GM12878 (cell line): ENCODE measurements around the gene GRIK3. TPM values are rescaled to one million over a fixed set of nuclear protein-coding genes. Genes with fewer than 3 reads are reported as not detected.

Experiments used
- ATAC-seq: fragments of 200-7000 bp; cut with Tn5 transposase; 3 replicates; pipeline ENCODE4 v1.9.1; 2020; ENCODE audit warnings: mild to moderate bottlenecking, moderate library complexity
- BruUV-seq: library from RNA; stranded (reverse); fragments of 400-500 nt; replicated peaks from 2 replicates; lab custom pipeline; 2021; lab: Mats Ljungman, UMichigan
- CTCF ChIA-PET: fragments of 300-600 bp; sonication (Branson Sonifier 250); formaldehyde crosslinking; extraction: SDS; loops from one replicate; lab custom pipeline; 2021; ENCODE audit warnings: inconsistent platforms; lab: Yijun Ruan, JAX
- POLR2A ChIA-PET: fragments of 350-600 bp; formaldehyde crosslinking; extraction: SDS; loops from one replicate; lab custom pipeline; 2021; ENCODE audit warnings: inconsistent platforms; lab: Charles Lee
- RAD21 ChIA-PET: fragments of 300-600 bp; sonication (Branson Sonifier 250); formaldehyde crosslinking; loops from one replicate; lab custom pipeline; 2023; ENCODE audit warnings: antibody characterized with exemption; ENCODE audit not compliant: unreplicated experiment; lab: Charles Lee
- SMC1A ChIA-PET: fragments of 300-600 bp; sonication (Branson Sonifier 250); formaldehyde crosslinking; loops from one replicate; lab custom pipeline; 2023; ENCODE audit not compliant: unreplicated experiment, uncharacterized antibody; lab: Charles Lee
- DNase-seq: peaks from one replicate; pipeline ENCODE4 v3.0.0-alpha.2; 2011; ENCODE audit warnings: low read depth, low spot score
- FAIRE-seq: peaks from 3 replicates; lab custom pipeline; 2011; peaks lifted over from hg19 to GRCh38; lab: Jason Lieb, UNC
- H2AFZ ChIP-seq: 2 replicates; pipeline ENCODE4 v1.6.0; 2011; ENCODE audit warnings: low read depth, low read length, control low read depth; ENCODE audit not compliant: control insufficient read depth
- H3K27ac ChIP-seq: 2 replicates; pipeline ENCODE4 v1.5.1; 2011; ENCODE audit warnings: control low read depth; ENCODE audit not compliant: control insufficient read depth, insufficient read depth
- H3K27me3 ChIP-seq, 2 experiments: replicated peaks in 1 of 2; 2 replicates each; pipeline versions ENCODE4 v1.6.0 to v1.6.1; 2011; ENCODE audit warnings: low read length in 1 of 2; ENCODE audit not compliant: control insufficient read depth in 2 of 2, insufficient read depth in 2 of 2
- H3K36me3 ChIP-seq, 2 experiments: 2 replicates each; pipeline ENCODE4 v1.5.1; 2011; ENCODE audit warnings: low read length in 1 of 2; ENCODE audit not compliant: control insufficient read depth in 2 of 2, insufficient read depth in 2 of 2
- H3K4me1 ChIP-seq: 2 replicates; pipeline ENCODE4 v1.6.1; 2011; ENCODE audit warnings: mild to moderate bottlenecking, low read length, moderate library complexity, mixed read lengths; ENCODE audit not compliant: control insufficient read depth, insufficient read depth
- H3K4me2 ChIP-seq: 2 replicates; pipeline ENCODE4 v1.6.0; 2011; ENCODE audit warnings: control low read depth; ENCODE audit not compliant: control insufficient read depth, insufficient read depth
- H3K4me3 ChIP-seq: fragments of 200-600 bp; sonication (generic); 2 replicates; pipeline ENCODE4 v1.5.1; 2016
- H3K79me2 ChIP-seq: 2 replicates; pipeline ENCODE4 v1.6.0; 2011; ENCODE audit warnings: low read length; ENCODE audit not compliant: control insufficient read depth, insufficient read depth
- H3K9ac ChIP-seq: 2 replicates; pipeline ENCODE4 v1.8.0; 2011; ENCODE audit warnings: low read length, control low read depth, mixed read lengths; ENCODE audit not compliant: control insufficient read depth, insufficient read depth
- H3K9me3 ChIP-seq: replicated peaks from 3 replicates; pipeline ENCODE4 v1.5.1; 2011; ENCODE audit warnings: mild to moderate bottlenecking, low read length; ENCODE audit not compliant: control insufficient read depth, insufficient read depth
- H4K20me1 ChIP-seq: 2 replicates; pipeline ENCODE4 v1.6.0; 2011; ENCODE audit not compliant: control insufficient read depth, insufficient read depth
- CHD2 ChIP-seq: IDR thresholded peaks from 2 replicates; pipeline ENCODE4 v1.6.1; 2011; ENCODE audit warnings: low read depth, low read length, improper control_type of control experiment, borderline replicate concordance
- DPF2 ChIP-seq: fragments of 450-650 bp; IDR thresholded peaks from 2 replicates; pipeline ENCODE4 v1.6.1; 2017; ENCODE audit warnings: mild to moderate bottlenecking
- GATAD2B ChIP-seq: fragments of 450-650 bp; conservative IDR thresholded peaks from 2 replicates; pipeline ENCODE4 v1.6.1; 2017; ENCODE audit warnings: low read depth, mild to moderate bottlenecking, moderate library complexity
- HCFC1 ChIP-seq: fragments of 150-350 bp; IDR thresholded peaks from 2 replicates; pipeline ENCODE4 v1.6.1; 2014; ENCODE audit warnings: low read length
- KAT2A ChIP-seq: conservative IDR thresholded peaks from 2 replicates; pipeline ENCODE4 v1.6.1; 2011; ENCODE audit warnings: low read depth, low read length; ENCODE audit not compliant: control insufficient read depth
- RCOR1 ChIP-seq: conservative IDR thresholded peaks from 2 replicates; pipeline ENCODE4 v1.6.1; 2012; ENCODE audit warnings: low read depth, low read length, improper control_type of control experiment
- RFX5 ChIP-seq: IDR thresholded peaks from 2 replicates; pipeline ENCODE4 v1.6.1; 2011; ENCODE audit warnings: low read depth, low read length, improper control_type of control experiment
- SIN3A ChIP-seq: IDR thresholded peaks from 2 replicates; pipeline ENCODE4 v1.6.1; 2012; ENCODE audit warnings: low read depth, low read length, improper control_type of control experiment
- WGBS: methylation state at CpG from one replicate; pipeline ENCODE4 v1.1.6; 2016; ENCODE audit warnings: low lambda C conversion rate; ENCODE audit not compliant: insufficient replicate concordance, insufficient coverage; ENCODE audit errors: missing lambda C conversion rate; 5-methylcytosine and 5-hydroxymethylcytosine counted together
- in situ Hi-C: fragments of 300-500 bp; cut with MboI; formaldehyde crosslinking; loops from 9 replicates; pipeline ENCODE4 v1.14.3; 2018; ENCODE audit warnings: mixed read lengths
- intact Hi-C: fragments of 100-400 bp; cut with micrococcal nuclease; formaldehyde crosslinking; loops from one replicate; pipeline ENCODE4 v1.14.2; 2022; ENCODE audit not compliant: unreplicated experiment
- polyA plus RNA-seq, 11 experiments: library from polyadenylated mRNA; depleted of rRNA in 4 of 11; unstranded in 6 of 11; stranded (reverse) in 5 of 11; fragments of >200 nt; fragmentation: Nextera tagmentation in 4 of 11; fragmentation: Illumina TruSeq in 1 of 11; extraction: Ambion mirVana in 4 of 11; extraction: Trizol in 1 of 11; gene quantifications; 1 replicate in 1 of 11; 2 replicates in 10 of 11; pipeline versions ENCODE4 v1.2.1 to v1.2.3, GENCODE V29; 2011 to 2016; ENCODE audit warnings: inconsistent platforms in 2 of 11, missing spikeins in 2 of 11, low read depth in 1 of 11
- total RNA-seq, 4 experiments: library from RNA; depleted of rRNA in 3 of 4; stranded (reverse); fragments of >200 nt in 3 of 4; fragmentation: Illumina TruSeq in 1 of 4; extraction: Trizol in 1 of 4; gene quantifications; 2 replicates each; pipeline versions ENCODE4 v1.2.1 to v1.2.3, GENCODE V29; 2013 to 2021
- TF ChIP-seq, protein P1 (sequence below): fragments of 450-650 bp; IDR thresholded peaks from 2 replicates; pipeline ENCODE4 v1.6.1; 2016; ENCODE audit warnings: mild to moderate bottlenecking
- TF ChIP-seq, protein P2 (sequence below): fragments of 450-650 bp; IDR thresholded peaks from 2 replicates; pipeline ENCODE4 v1.6.1; 2014; ENCODE audit warnings: mild to moderate bottlenecking
- TF ChIP-seq, protein P3 (sequence below): IDR thresholded peaks from 2 replicates; pipeline ENCODE4 v1.6.1; 2012; ENCODE audit warnings: low read depth, low read length, improper control_type of control experiment
- TF ChIP-seq, protein P4 (sequence below): fragments of 450-650 bp; IDR thresholded peaks from 2 replicates; pipeline ENCODE4 v1.6.1; 2017; ENCODE audit warnings: antibody characterized with exemption, mild to moderate bottlenecking, moderate library complexity

The GRIK3 gene
- total and polyA plus RNA-seq, 10 of the 15 experiments (the other 5 are each of a cell fraction or from before 2014, with no cell fraction given): not detected

GRCh38 chr1:36965275-36966159, 68.8 kb downstream of the GRIK3 start:
- ATAC-seq: no peak
- WGBS: 35% methylated on average over 11 of the region's 11 CpGs
- TF ChIP-seq RCOR1: no peak
- TF ChIP-seq, protein P1, sequence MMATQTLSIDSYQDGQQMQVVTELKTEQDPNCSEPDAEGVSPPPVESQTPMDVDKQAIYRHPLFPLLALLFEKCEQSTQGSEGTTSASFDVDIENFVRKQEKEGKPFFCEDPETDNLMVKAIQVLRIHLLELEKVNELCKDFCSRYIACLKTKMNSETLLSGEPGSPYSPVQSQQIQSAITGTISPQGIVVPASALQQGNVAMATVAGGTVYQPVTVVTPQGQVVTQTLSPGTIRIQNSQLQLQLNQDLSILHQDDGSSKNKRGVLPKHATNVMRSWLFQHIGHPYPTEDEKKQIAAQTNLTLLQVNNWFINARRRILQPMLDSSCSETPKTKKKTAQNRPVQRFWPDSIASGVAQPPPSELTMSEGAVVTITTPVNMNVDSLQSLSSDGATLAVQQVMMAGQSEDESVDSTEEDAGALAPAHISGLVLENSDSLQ: no peak
- TF ChIP-seq, protein P2, sequence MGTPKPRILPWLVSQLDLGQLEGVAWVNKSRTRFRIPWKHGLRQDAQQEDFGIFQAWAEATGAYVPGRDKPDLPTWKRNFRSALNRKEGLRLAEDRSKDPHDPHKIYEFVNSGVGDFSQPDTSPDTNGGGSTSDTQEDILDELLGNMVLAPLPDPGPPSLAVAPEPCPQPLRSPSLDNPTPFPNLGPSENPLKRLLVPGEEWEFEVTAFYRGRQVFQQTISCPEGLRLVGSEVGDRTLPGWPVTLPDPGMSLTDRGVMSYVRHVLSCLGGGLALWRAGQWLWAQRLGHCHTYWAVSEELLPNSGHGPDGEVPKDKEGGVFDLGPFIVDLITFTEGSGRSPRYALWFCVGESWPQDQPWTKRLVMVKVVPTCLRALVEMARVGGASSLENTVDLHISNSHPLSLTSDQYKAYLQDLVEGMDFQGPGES: no peak
- TF ChIP-seq SIN3A: no peak
- no peak for TF ChIP-seq CHD2
- no peak for TF ChIP-seq HCFC1
- TF ChIP-seq, protein P3, sequence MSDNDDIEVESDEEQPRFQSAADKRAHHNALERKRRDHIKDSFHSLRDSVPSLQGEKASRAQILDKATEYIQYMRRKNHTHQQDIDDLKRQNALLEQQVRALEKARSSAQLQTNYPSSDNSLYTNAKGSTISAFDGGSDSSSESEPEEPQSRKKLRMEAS: no peak
- no peak for TF ChIP-seq RFX5
- TF ChIP-seq, protein P4, sequence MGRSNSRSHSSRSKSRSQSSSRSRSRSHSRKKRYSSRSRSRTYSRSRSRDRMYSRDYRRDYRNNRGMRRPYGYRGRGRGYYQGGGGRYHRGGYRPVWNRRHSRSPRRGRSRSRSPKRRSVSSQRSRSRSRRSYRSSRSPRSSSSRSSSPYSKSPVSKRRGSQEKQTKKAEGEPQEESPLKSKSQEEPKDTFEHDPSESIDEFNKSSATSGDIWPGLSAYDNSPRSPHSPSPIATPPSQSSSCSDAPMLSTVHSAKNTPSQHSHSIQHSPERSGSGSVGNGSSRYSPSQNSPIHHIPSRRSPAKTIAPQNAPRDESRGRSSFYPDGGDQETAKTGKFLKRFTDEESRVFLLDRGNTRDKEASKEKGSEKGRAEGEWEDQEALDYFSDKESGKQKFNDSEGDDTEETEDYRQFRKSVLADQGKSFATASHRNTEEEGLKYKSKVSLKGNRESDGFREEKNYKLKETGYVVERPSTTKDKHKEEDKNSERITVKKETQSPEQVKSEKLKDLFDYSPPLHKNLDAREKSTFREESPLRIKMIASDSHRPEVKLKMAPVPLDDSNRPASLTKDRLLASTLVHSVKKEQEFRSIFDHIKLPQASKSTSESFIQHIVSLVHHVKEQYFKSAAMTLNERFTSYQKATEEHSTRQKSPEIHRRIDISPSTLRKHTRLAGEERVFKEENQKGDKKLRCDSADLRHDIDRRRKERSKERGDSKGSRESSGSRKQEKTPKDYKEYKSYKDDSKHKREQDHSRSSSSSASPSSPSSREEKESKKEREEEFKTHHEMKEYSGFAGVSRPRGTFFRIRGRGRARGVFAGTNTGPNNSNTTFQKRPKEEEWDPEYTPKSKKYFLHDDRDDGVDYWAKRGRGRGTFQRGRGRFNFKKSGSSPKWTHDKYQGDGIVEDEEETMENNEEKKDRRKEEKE: no peak
- no peak for TF ChIP-seq GATAD2B
- no peak for TF ChIP-seq DPF2
- no peak for TF ChIP-seq KAT2A
- TF ChIP-seq, all 136 proteins: peak for 0
- Histone ChIP-seq H3K27me3 (no peaks in the 10 kb centered on the region; a peak in 2 of 4 replicates), H3K4me1 (no peaks in the 10 kb centered on the region), H3K4me3 (no peak overlapping the region), H3K79me2 (no peaks in the 10 kb centered on the region), H3K4me2 (no peak overlapping the region), H3K9ac (no peak overlapping the region), H3K9me3 (no peaks in the 10 kb centered on the region), H3K27ac (no peak overlapping the region), H3K36me3 (no peaks in the 10 kb centered on the region), H2AFZ (no peak overlapping the region), H4K20me1 (no peaks in the 10 kb centered on the region)
- intact Hi-C loops: no loop called here
- no TSS peak for BruUV-seq
- in situ Hi-C loops: no loop called here
- POLR2A ChIA-PET: no interaction called here
- SMC1A ChIA-PET: interaction anchor here (0.7 kb wide), 1 partner anchor 43 kb away, joined by 3 read pairs; no protein-coding TSS in a partner anchor
- CTCF ChIA-PET: no interaction called here
- RAD21 ChIA-PET: no interaction called here
- no peak for FAIRE-seq
- DNase-seq: no peak
